ENCODE data around the gene FYB1.

- no peak for TF ChIP-seq CSRNP3 (CRISPR knock-in tag; IDR thresholded peaks at IDR 0.05)
- TF ChIP-seq, protein P1, sequence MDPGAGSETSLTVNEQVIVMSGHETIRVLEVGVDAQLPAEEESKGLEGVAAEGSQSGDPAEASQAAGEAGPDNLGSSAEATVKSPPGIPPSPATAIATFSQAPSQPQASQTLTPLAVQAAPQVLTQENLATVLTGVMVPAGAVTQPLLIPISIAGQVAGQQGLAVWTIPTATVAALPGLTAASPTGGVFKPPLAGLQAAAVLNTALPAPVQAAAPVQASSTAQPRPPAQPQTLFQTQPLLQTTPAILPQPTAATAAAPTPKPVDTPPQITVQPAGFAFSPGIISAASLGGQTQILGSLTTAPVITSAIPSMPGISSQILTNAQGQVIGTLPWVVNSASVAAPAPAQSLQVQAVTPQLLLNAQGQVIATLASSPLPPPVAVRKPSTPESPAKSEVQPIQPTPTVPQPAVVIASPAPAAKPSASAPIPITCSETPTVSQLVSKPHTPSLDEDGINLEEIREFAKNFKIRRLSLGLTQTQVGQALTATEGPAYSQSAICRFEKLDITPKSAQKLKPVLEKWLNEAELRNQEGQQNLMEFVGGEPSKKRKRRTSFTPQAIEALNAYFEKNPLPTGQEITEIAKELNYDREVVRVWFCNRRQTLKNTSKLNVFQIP (CRISPR knock-in tag; IDR thresholded peaks at IDR 0.05; ENCODE audit: borderline replicate concordance, low read depth), result no peak
- TF ChIP-seq ISL1 (CRISPR knock-in tag; IDR thresholded peaks at IDR 0.05), result no peak
- TF ChIP-seq TSHZ2 (CRISPR knock-in tag; IDR thresholded peaks at IDR 0.05), result no peak
- no peak for TF ChIP-seq ZNF70 (CRISPR knock-in tag; IDR thresholded peaks at IDR 0.05)
- TF ChIP-seq ZFP3 (CRISPR knock-in tag; IDR thresholded peaks at IDR 0.05), result no peak
- no peak for TF ChIP-seq BACH2 (CRISPR knock-in tag; IDR thresholded peaks at IDR 0.05; ENCODE audit: borderline replicate concordance)
- no peak for TF ChIP-seq ZFP30 (CRISPR knock-in tag; IDR thresholded peaks at IDR 0.05)
- no peak for TF ChIP-seq ZC3H10 (CRISPR knock-in tag; IDR thresholded peaks at IDR 0.05)
- TF ChIP-seq, protein P2, sequence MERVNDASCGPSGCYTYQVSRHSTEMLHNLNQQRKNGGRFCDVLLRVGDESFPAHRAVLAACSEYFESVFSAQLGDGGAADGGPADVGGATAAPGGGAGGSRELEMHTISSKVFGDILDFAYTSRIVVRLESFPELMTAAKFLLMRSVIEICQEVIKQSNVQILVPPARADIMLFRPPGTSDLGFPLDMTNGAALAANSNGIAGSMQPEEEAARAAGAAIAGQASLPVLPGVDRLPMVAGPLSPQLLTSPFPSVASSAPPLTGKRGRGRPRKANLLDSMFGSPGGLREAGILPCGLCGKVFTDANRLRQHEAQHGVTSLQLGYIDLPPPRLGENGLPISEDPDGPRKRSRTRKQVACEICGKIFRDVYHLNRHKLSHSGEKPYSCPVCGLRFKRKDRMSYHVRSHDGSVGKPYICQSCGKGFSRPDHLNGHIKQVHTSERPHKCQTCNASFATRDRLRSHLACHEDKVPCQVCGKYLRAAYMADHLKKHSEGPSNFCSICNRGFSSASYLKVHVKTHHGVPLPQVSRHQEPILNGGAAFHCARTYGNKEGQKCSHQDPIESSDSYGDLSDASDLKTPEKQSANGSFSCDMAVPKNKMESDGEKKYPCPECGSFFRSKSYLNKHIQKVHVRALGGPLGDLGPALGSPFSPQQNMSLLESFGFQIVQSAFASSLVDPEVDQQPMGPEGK (CRISPR knock-in tag; IDR thresholded peaks at IDR 0.05; ENCODE audit: borderline replicate concordance), result no peak
- no peak for TF ChIP-seq GLIS3 (CRISPR knock-in tag; IDR thresholded peaks at IDR 0.05)
- no peak for TF ChIP-seq CREB5 (CRISPR knock-in tag; IDR thresholded peaks at IDR 0.05; ENCODE audit: low read depth)
- no peak for TF ChIP-seq TOX (CRISPR knock-in tag; IDR thresholded peaks at IDR 0.05; ENCODE audit: borderline replicate concordance)
- no peak for TF ChIP-seq ESRRG (CRISPR knock-in tag; IDR thresholded peaks at IDR 0.05)
These were observed 14.4 kb upstream of the FYB1 start for GRCh38 chr5:39233783-39234182.
